NCI-H226 (cell line): Measurements from ENCODE around the gene CNNM4.
"Not testable (repeated sequence)": the region's sequence is repeated elsewhere in the genome, so short reads cannot be mapped to it uniquely, and the experiment has no call there.

Experiments
- DNase-seq: peaks from one replicate; pipeline ENCODE4 v3.0.0-alpha.2; 2015

CNNM4 gene

DNA sequence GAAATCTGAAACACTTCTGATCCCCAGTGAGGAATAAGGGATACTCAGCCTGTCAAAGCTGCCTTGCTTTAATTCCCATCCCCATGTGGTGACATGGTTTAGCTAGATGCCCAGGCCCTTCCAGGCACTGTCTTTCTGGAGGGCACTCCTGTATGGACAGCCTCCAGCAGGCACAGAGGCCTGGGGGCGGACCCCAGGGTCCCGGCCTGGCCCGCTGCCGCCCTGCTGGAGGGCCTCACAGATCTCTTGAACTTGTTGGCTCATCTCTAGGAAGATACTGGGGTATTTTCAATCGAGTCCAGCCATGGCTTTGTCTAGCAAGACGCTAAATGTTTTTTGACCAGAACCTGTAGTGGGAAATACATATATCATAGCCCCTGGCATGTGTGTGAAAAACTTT is 34.4 kb downstream of the CNNM4 start:
- no peak for DNase-seq

DNA sequence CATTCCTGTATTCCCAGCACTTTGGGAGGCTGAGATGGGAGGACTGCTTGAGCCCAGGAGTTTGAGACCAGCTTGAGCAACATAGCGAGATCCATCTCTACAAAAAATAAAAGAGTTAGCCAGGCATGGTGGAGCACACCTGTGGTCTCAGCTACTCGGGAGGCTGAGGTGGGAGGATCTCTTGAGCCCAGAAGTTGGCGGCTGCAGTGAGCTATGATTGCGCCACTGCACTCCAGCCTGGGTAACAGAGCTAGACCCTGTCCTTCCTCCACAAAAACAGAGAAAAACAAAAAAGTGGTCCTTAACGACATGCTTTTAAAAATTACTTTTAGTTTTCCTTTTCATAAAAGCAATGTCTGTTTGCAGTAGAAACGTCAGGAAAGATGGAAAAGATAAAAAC is 35.8 kb downstream of the CNNM4 start:
- DNase-seq = not testable (repeated sequence)

DNA sequence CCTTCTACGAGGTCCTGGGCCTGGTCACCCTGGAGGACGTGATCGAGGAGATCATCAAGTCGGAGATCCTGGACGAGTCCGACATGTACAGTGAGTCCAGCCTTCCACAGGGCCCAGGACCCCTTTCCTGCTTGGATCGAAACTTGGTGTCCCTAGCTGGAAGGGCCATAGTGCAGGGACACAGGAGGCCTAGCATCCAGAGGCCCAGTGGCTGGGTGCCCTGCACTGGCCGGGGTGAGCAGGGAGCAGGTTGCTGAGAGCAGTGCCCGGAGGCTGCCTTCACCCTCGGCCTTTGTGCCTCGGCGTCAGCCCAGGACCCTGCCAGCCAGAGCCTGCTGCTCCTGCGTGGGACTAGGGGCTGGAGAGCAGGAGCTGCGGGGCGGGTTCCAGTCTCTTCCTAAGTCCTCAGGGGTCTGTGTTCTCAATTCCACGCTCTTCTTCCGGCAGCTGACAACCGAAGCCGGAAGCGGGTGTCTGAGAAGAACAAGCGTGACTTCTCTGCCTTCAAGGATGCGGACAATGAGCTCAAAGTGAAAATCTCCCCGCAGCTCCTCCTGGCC is 36.4 kb downstream of the CNNM4 start:
- no peak for DNase-seq

DNA sequence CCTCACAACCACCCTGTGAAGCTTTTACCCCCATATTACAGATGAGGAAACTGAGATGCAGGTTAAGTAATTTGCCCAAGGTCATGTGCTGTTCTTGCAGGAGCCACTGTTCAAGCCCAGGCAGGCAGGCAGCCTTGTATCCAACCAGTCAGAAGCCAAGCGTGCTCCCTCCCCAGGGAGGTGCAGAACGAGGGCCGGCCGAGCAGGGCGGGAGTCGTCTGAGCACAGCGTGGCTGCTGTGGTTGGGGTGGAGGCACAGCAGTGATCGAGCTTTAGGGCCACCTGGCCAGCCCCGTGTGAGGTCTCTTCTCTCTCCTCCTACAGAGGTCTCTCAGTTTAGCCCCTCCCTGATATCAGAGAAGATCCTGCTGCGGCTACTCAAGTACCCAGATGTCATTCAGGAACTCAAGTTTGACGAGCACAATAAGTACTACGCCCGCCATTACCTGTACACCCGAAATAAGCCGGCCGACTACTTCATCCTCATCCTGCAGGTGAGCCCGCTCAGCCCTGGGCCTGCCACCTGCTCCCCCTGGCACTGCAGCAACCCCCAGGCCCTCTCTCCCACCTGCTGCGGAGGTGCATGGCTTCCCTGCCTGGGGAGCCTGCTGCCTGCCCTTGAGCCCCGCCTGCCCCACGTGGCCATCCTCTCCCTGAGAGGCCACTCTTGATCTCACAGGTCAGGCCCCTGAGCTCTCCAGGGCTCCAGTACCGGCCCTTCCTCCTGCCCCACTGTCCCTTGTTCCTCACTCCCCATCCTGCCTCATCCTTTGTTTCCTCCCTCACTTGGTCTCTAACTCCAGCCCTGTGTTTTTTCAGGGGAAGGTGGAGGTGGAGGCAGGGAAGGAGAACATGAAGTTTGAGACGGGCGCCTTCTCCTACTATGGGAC is 38.3 kb downstream of the CNNM4 start:
- DNase-seq = no peak

DNA sequence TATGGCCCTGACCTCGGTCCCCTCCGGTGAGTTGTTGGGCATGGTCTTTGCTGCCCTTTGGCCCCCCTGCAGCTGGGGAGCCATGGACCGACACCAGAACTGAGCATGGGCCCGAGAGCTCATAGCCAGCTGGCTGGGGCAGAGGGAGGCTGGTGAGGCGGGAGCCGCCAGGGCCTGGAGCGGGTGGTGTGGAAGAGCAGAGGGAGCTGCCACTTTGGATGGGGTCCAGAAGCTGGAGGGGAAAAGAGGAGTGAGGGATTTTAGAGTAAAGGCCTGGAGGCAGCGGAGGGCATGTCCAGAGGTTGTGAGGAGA is 38.9 kb downstream of the CNNM4 start:
- no peak for DNase-seq

DNA sequence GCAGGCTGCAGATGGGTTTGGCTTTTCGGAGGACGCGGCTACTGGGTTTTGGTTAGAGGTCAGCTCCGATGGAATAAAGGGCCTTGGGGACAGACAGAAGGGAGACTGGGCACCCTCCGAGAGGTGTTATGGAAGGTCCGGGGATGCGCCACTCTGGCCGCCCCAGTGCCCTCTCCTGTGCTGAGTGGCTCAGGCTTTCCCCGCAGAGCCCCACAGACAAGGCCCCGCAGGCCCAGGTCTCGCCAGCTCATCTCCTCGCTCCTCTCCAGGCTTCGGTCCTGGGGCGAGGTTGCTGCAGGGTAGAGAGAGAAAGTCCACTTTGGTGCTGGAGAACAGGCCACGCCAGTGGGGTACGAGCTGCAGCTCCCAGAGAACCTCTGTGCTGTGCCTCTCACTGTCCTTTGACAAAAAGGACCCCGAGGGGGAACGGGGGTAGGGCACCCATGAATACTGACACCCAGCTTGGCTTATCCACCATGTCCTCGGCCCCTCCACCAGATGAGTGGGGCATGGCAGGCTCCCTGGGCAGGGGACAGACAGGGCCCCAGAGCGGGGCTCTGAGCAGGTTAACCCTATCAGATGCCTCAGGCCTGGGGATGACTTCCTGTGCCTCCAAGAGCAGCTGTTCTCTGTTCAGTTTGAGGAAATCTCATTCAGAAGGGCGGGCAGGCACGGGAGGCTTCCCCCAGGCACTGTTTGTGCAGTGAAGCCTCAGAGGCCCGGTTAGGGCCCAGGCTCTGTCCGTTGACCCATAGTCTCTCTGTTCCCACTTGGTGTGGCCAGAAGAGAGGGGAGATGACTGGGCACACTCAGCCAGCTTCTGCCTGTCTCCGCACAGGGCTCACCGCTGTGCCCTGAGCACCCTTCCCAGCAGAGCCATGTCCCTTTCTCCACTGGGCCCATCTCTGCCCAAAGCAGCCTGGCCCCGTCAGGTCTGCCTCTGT is 39.6 kb downstream of the CNNM4 start:
- DNase-seq = no peak

DNA sequence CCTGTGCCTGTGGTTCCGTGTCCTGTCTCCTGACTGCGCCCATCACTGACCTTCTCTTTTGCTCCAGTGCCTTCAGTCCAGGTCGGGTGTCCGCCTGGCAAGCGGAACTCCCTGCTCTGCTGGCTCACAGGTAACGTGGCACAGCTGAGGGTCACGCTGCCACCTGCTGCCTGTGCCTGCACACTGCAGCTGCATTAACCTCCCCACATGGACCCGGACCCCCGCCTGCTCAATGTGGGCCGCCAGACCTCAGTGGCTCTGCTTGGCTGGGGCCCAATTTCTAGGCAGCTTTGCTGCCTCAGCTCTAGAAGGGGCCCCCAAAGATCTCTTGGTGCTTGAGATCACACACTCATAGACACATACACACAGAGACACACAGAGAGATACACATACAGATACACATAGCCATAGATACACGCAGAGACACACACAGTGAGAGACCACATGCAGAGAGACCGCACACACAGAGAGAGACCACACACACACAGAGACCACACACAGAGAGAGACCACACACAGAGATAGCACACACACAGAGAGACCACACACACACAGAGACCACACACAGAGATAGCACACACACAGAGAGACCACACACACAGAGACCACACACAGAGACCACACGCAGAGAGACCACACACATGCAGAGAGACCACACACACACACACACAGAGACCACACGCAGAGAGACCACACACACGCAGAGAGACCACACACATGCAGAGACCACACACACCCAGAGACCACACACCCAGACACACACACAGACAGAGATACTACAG is 40.5 kb downstream of the CNNM4 start:
- DNase-seq = no peak

DNA sequence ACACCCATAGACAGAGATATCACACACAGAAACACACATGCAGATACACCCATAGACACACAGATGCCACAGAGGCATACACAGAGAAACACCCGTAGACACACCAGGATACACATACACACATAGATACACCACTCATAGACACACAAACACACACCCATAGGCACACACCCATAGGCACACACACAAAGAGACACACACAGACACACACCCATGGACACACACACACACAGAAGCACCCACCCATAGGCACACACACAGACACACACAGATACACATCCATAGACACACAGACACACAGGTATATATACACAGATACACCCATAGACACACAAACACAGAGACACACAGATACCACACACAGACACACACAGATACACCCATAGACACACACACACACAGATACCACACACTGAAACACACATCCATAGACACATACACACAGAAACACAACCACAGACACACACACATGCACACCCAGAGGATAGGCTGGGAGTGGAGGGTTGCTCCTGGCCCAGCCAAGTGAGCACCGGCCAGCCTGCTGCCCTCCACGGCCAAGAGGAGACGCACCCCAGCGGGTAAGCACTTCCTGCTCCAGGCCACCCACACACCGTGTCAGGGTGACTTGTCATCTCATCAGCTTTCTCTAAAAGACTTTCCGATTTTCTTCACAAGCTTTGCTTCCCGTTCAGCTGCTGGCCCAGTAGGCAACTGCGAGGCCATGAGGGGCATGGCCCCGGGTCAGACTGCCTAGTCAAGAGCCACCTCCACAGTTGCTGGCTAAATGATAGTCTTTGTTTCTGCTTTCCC is 41.3 kb downstream of the CNNM4 start:
- DNase-seq = no peak

DNA sequence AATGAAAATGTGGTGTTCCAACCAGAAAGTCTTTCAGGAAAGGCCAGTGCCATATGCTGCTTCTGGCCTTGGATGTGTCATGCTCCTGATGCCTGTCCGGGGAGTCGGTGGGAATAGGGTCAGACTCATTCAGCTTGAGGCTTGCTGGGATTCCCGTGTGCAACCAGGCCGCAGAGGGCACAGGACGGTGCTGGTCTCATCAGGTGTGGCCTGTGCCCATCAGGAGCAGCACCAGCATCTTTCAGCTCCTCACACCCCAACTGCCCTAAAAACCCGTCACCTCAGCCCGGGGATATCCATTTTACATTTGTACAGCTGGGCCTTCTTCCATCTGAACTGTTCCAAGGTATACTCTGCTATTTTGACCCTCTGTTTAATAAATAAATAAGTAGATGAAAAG is 42.0 kb downstream of the CNNM4 start:
- no peak for DNase-seq

DNA sequence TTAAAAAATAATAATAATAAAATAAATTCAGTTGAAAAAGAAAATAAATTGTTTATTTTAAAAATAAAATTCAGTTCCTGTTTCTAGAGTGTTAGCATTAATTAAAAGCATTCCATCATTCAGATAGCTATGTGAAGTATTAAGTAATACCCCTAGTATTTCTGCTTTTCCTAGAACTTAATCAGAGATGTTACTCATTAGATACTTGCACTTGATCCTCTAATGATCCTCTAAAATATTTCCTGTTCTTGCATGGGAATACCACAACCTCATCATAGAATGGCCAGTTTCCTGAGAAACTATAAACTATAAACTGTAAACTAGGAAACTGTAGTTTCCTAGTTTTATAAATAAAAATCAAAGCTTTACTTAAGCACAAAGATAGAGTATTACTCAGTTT is 44.3 kb downstream of the CNNM4 start:
- no peak for DNase-seq

DNA sequence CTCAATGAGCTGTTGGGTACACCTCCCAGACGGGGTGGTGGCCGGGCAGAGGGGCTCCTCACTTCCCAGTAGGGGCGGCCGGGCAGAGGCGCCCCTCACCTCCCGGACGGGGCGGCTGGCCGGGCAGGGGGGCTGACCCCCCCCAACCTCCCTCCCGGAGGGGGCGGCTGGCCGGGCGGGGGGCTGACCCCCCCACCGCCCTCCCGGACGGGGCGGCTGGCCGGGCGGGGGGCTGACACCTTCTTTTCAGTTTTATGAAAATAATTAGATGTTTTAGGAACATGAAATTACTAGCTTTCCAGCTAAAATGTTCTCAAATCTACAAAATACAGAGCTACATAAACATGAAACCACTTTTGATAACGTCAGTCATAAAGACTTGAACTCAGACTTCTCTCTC is 45.2 kb downstream of the CNNM4 start:
- DNase-seq = not testable (repeated sequence)

DNA sequence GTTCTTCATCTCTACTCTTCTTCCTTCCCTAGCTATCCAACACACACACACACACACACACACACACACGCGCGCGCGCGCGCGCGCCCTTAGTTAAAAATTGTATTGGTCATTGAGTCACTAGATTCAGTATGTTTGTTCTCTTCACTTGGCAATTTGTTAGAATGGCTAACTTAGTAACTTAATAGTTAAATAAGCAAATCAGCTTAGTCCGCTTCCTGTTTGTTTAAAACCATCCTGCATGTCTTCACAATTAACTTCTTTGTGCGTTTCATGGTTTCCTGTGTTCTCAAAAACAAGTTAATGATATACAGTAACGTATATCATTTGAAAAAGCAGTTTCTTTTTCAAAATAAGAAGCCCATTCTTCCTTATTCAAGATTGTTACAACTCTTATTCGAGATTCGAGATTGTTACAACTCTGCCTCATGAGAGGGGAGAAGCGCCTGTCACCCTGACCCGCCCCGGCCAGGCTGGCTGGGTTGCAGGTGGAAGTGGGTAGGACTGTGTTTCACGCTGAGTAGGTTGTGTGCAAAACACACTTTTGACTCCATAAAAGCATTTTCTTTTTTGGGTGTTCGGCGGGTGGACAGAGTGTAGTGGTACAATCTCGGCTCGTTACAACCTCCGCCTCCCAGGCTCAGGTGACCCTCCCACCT is 45.9 kb downstream of the CNNM4 start:
- DNase-seq = no peak

DNA sequence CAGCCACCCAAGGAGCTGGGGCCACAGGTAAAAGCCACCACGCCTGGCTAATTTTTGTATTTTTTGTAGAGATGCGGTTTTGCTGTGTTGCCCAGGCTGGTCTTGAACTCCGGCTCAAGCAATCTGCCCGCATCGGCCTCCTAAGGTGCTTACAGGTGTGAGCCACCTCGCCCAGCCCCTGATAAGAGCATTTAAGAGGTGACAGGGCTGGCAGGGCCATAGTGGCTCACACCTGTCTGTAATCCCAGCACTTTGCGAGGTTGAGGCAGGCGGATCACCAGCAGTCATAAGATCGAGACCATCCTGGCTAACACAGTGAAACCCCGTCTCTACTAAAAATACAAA is 46.4 kb downstream of the CNNM4 start:
- DNase-seq = no peak

DNA sequence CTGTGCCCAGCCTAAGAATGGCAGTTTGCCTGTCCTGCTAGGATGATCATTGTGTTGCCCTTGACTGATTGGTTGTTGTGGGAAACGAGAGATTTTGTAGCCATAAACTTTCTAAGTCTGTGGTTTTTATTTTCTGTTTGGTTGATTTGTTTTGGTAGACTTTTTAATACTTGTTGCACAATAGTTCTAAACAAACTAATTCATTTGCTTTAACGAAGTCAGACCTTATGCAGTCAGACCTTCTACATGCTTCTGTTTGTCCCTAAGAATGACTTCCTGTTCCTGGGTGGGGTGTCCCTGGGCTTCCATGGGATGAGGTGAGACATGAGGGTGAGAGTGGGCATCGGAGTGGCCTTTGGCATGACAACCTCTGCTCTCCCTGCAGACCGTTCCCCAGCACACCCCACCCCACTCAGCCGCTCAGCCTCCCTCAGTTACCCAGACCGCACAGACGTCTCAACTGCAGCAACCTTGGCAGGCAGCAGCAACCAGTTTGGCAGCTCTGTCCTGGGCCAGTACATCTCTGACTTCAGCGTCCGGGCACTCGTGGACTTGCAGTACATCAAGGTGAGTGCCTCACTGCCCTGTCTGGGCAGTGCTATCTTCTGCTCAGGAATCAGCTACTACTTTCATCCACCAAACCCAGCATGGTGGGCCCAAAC is 47.6 kb downstream of the CNNM4 start:
- no peak for DNase-seq

DNA sequence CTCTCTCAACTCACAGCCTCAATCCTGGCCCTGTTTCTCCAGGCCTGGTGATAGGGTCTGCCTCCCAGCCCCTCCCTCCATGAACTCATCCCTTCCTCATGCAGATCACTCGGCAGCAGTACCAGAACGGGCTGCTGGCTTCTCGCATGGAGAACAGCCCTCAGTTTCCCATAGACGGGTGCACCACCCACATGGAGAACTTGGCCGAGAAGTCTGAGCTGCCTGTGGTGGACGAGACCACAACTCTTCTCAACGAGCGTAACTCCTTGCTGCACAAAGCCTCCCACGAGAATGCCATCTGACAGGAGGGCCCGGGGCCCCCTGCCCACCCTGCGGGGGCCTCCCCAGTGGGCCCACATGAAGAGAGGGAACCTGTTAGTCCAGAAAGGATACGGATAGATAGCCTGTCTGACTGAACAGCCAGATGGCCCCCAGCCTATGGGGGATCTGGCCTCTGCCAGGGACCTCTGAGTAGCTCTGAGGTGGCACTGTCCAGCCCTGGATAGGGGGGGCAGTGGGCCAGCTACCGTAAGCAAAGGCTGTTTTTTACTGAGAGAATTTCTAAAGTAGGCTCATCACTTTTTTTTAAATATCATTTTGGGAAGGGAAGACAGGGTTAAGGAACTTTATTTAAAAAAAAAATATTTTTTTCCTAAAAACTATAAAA is 48.6 kb downstream of the CNNM4 start:
- DNase-seq = no peak

DNA sequence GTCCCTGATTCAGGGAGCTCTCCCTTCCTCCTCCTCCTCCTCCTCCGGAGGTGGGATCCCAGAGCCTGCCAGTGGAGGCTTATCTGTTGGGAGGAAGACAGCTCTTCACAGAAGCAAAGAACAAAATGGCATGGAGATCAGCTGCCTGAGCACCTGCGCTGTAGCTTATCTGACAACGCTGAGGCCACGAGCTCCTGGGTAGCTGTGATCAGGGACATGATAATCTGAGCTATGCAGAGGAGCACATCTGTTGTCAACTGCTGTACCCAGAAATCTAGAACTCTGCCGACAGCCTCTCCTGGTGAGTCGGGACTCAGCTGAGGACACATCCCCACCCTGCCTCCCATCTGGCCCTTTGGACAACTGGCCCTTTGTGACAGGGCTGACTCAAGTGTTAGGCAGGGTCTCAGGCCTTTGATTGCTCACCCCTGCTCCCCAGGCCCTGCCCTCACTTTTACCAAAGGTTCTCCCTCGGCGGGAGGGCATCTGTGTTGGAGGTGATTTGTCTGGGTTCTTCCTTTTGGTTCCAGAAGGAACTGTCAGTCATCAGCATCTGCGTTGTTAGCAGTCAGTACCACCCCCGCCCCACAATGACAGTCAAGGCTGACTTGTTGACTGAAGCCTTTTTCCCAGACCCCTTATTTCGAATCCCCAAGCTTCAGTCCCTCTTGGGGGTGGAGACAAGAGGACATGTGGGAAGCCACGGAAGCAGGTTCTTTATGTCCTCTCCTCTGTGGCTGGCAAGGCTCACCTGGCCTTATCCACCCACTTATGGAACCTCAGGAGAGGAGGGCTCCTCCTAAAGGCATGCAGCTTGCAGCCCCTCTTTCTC is 49.5 kb downstream of the CNNM4 start:
- DNase-seq = no peak

DNA sequence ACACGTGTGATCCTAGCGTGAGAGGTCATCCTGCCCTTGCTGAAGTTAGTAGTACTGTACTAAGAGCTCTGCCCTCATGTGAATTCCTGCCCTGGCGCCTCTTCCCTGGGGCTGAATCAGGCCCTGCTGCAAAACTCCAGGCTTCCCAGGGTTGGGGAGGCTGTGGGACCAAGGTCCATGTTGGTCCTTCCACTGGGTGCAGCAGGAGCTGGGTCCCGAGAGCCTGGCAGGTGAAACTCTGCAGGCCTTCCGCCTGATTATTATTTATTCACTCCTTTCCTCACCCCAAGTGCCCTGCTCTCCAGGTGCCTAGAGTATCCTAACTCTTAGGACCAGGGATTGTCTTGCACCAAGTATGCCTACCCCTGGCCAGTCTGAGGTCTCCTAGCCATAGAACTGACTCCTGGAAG is 50.1 kb downstream of the CNNM4 start:
- no peak for DNase-seq

DNA sequence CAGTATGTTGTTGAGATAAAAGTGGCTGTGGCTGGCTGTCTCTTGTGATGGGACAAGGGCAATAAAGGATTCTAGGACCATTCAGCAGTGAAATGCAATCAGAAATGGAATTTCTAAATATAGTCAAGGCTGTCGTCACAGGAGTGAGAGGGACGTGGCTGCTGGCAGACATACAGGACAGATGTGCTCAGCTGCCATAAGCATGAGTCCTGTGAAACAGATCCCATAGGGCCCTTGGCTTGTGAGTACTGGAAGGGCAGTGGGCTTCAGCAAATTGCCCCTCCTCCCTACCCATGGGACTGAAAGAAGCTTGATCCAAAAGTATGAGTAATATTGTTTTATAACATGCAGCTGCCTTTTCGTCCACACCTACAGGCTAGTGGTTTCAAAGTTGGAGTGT is 51.2 kb downstream of the CNNM4 start:
- no peak for DNase-seq

DNA sequence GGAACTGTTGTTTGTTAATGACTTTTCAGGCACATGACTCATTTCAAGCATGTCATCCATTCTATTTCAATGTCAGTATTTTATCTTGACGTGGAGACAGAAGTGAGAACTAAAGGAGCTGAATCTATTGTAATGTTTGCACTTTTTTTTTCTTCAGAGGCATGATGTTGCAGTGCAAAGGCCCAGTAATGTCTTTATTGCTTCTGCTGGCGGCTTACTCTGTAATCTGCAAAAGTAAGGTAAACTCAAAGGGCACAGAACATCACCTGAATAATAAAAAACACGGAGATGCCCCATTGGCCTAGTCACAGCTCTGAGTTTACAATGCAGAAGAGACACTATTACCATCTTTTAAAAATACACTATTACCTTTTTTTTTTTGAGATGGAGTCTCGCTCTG is 53.0 kb downstream of the CNNM4 start:
- no peak for DNase-seq
